Fibroblast of villous mesenchyme (primary cell): ENCODE results near the gene COMMD7. TPM values are rescaled to one million over a fixed set of nuclear protein-coding genes. Genes with fewer than 3 reads are reported as not detected.

Source experiments
- DNase-seq: peaks from one replicate; pipeline ENCODE4 v3.0.0-alpha.2; 2010; ENCODE audit warnings: low read depth
- H3K4me3 ChIP-seq: 2 replicates; pipeline ENCODE4 v1.5.1; 2011; ENCODE audit warnings: low read depth, mild to moderate bottlenecking, low read length
- total RNA-seq: library from RNA; depleted of rRNA; stranded (reverse); fragments of >200 nt; gene quantifications from 2 replicates; pipeline ENCODE4 v1.2.3, GENCODE V29; 2012
- TF ChIP-seq, protein P1 (sequence below): IDR thresholded peaks from 2 replicates; pipeline ENCODE4 v1.5.1; 2012; ENCODE audit warnings: low read depth, mild to moderate bottlenecking, low read length; ENCODE audit not compliant: insufficient read depth

COMMD7 gene
- total RNA-seq, 1 donor, result 45.8 TPM

DNA sequence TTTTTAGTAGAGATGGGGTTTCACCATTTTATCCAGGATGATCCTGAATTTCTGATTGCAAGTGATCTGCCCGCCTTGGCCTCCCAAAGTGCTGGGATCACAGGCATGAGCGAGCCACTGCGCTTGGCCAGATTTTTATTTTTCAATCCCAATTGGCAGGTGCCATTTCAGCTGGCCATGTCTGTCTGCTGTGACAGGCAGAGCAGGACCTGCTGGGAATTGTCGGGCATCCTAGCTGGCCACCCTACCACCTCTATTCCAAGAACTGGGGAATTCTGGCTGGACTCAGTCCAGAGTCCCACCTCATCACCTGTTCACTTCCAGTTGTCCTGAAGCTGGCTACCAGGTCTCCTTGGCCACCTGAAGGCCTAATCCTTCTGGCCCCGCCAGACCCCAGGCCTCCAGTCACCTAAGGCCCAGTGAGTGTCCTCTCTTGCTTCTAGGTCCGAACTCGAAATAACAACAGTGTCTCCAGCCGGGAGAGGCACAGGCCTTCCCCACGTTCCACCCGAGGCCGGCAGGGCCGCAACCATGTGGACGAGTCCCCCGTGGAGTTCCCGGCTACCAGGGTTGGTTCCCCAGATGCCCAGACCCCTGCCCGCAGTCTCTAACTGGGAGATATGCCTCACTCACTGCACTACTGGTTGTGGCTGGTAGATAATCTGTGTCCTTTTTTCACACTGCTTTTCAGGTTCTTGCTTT, 42.9 kb upstream of the COMMD7 start:
- TF ChIP-seq, protein P1, sequence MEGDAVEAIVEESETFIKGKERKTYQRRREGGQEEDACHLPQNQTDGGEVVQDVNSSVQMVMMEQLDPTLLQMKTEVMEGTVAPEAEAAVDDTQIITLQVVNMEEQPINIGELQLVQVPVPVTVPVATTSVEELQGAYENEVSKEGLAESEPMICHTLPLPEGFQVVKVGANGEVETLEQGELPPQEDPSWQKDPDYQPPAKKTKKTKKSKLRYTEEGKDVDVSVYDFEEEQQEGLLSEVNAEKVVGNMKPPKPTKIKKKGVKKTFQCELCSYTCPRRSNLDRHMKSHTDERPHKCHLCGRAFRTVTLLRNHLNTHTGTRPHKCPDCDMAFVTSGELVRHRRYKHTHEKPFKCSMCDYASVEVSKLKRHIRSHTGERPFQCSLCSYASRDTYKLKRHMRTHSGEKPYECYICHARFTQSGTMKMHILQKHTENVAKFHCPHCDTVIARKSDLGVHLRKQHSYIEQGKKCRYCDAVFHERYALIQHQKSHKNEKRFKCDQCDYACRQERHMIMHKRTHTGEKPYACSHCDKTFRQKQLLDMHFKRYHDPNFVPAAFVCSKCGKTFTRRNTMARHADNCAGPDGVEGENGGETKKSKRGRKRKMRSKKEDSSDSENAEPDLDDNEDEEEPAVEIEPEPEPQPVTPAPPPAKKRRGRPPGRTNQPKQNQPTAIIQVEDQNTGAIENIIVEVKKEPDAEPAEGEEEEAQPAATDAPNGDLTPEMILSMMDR, result no peak
- DNase-seq, result no peak
- no peak overlapping the region for H3K4me3 ChIP-seq

DNA sequence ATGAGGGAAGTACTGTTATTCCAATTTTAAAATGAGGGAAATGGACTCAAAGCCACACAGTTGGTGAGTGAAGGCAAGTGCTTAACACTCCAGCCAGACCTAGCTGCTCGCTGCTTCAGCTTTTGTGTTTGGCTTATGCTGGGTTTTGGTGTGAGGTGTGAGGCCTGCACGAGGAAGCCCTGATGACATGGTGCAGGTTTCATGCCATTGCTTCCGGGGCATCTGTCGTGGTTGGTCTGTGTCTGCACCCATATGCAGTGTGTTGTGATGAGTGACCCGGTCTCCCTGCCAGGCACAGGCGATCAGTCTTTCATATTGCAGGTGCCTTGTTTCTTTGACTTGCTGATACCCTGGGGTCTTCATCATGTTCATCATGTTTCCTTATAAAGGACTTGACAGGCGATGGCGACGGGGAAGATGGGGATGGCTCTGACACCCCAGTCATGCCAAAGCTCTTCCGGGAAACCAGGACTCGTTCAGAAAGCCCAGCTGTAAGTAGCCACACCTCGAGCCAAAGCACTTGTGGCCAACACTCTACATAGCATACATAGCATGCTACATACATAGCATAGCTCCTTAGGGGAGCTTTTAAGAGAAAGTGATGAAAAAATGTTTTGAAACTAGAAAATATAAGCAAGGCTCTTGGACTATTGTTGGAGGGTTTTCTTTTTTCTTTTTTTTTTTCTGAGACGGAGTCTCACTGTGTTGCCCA, 41.3 kb upstream of the COMMD7 start:
- H3K4me3 ChIP-seq, result no peak overlapping the region
- no peak for DNase-seq
- TF ChIP-seq, protein P1, result no peak

DNA sequence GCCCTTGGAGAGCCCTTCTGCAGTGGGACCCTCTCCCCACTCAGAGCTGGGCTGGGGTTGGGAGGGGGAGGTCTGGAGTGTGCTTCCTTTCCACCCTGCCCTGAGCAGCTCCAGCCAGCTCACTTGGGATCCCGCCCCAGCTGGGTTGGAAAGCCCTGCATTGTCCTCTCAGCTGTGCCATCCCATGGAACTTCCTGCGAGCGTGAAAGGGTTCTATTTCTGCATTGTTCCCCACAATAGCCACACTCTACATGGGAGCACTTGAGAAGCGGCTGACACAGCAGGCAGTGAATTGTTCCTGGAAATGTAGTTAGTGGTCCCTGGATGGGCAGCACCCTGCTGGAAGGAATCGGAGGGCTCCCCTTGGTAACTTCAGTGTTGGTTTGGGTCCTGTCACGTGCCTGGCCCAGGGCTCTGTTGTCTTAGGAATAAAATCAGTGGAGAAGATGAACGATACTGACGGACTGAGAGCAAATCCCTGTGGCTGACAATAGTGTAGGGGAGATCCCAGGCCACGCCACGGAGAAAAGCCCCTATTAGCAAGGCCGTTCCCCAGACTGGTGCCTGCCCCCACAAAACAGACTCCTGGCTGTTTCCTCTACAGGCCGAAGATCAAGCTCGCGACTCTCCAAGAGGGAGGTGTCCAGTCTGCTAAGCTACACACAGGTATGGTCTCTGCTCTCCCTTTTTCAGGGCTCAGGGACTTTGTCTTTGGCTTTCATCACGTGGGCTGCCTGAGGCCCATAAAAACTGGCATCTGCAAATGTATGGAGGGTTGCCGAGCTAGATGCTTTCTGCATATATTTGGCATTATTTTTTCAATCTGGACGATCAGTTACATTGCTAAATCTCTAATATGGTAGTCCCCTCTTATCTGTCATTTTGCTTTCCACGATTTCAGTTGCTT, 37.7 kb upstream of the COMMD7 start:
- DNase-seq, result no peak
- TF ChIP-seq, protein P1, result no peak
- no peak overlapping the region for H3K4me3 ChIP-seq

DNA sequence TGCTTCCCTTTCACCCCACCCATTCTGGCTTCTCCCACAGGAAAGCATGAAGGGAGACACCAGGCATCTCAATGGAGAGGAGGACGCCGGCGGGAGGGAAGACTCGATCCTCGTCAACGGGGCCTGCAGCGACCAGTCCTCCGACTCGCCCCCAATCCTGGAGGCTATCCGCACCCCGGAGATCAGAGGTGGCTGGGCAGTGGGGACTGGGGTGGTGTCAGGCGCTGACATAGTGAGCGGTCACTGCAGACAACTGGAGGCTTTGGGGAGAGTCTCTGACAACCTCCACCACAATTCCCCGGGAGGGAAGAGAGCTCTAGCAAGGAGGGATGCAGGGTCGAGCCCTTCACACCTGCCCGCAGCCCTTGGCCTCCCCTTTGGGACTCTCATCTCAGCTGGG, 37.0 kb upstream of the COMMD7 start:
- TF ChIP-seq, protein P1, result no peak

DNA sequence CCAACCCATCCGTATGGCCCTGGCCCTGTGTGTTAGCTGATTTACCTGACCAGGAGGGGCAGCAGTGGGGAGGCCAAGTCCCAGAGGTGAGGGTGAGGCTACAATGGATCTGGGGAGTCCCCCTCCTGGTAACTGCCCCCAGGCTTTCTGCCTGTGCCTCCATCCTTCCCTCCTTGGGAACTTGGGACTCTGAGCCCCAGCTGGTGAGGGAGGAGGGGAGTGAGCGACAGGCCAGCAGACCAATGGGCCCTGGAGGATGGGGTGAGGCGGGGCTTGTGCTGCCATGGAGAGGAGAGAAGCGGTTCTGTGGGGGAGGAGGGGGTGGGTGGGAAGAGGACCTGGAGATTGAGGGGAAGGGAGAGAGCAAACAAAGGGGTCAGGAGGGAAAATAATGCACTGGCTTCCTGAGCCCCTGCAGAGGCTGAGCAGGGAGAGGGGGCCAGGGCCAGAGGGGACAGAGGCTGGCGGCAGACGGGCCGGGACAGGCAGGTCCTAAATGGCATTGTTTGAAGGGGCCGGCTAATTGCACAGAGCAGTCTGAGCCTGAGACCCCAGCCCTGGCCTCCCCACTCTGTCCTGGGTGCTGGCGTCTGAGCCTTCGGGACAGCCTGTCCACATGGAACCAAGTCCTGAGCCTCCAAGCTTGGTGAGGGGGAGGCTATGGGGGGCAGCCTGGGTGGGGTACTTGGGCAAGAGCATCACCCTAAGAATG, 36.4 kb upstream of the COMMD7 start:
- TF ChIP-seq, protein P1, result no peak
- no peak for DNase-seq
- no peak overlapping the region for H3K4me3 ChIP-seq

More for the DNA sequence above, 37.0 kb upstream of the COMMD7 start:
- no peak overlapping the region for H3K4me3 ChIP-seq
- DNase-seq, result no peak
